ENCODE measurements around the gene ATP10B.

DNA sequence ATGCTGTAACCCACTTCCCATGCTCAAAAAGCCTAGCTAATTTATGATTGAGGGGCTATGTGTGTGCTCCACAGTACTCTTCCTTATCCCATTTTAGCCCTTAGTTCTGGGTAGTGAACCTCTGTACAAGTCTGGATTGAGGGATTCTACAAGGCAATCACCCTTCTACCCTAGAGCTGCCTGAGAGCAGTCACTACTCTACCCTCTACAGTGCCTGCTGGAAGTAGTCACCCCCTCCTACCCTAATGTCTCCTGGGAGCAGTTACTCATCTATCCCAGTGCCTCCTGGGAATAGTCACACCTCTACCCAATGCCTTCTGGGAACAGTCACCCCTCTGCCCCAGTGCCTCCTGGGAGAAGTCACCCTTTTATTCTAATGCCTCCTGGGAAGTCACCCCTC lies 150.6 kb downstream of the ATP10B start:
- TF ChIP-seq, protein P1, sequence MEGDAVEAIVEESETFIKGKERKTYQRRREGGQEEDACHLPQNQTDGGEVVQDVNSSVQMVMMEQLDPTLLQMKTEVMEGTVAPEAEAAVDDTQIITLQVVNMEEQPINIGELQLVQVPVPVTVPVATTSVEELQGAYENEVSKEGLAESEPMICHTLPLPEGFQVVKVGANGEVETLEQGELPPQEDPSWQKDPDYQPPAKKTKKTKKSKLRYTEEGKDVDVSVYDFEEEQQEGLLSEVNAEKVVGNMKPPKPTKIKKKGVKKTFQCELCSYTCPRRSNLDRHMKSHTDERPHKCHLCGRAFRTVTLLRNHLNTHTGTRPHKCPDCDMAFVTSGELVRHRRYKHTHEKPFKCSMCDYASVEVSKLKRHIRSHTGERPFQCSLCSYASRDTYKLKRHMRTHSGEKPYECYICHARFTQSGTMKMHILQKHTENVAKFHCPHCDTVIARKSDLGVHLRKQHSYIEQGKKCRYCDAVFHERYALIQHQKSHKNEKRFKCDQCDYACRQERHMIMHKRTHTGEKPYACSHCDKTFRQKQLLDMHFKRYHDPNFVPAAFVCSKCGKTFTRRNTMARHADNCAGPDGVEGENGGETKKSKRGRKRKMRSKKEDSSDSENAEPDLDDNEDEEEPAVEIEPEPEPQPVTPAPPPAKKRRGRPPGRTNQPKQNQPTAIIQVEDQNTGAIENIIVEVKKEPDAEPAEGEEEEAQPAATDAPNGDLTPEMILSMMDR (IDR thresholded peaks at IDR 0.05; ENCODE audit: borderline replicate concordance, extremely low read depth, low read length, poor library complexity, severe bottlenecking) = no peak
- TF ChIP-seq EZH2 (IDR thresholded peaks at IDR 0.05; ENCODE audit: borderline replicate concordance, low read depth, low read length, severe bottlenecking) = no peak

Data from DND-41 (cell line).